Jurkat, Clone E6-1 (cell line): ENCODE data around the gene ALOX5AP.
"Not testable (repeated sequence)": the region's sequence is repeated elsewhere in the genome, so short reads cannot be mapped to it uniquely, and the experiment has no call there.

Source experiments
- DNase-seq: peaks from one replicate; pipeline ENCODE4 v3.0.0-alpha.2; 2011; ENCODE audit warnings: low read depth, low spot score
- H3K4me3 ChIP-seq: 2 replicates; pipeline ENCODE4 v1.5.1; 2011; ENCODE audit warnings: mild to moderate bottlenecking, low read length, control low read depth, moderate library complexity

Gene ALOX5AP

DNA sequence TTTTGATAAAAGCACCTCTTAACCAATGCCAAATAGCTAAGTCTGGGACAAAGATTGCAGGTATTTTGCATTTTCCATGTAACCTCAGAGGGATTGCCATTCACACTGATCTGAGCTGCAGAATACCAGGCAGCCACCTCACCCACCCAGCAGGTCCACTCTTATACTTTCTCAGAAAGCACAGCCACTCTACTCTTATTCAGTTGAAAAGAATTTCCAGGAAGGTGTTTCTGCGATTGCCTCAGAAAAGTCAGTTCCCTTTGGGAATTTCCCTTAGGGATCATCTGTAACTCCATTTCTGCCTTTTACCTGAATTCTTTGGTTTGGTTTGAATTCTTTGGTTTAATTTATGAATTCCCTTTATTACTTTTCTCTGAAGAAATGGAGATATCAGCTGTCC lies 904 bp upstream of the ALOX5AP start:
- H3K4me3 ChIP-seq = no peak overlapping the region

DNA sequence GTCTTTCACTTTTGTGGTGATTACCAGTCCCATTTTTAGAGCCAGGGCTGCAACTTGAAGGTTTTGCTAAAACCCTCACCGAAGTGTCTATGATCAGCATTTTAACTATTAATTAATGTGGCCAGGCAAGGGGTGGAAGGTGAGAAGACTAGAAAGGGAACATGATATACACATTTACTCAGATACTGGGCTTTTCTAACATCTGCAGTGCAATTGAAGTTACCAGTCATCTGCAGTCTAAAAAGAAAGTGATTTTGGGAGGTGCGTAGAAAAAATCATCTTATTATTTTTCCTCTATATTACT lies 481 bp downstream of the ALOX5AP start:
- DNase-seq = no peak
- H3K4me3 ChIP-seq = peak overlapping the region; percentile 54

More for the DNA sequence above, 904 bp upstream of the ALOX5AP start:
- DNase-seq = no peak

DNA sequence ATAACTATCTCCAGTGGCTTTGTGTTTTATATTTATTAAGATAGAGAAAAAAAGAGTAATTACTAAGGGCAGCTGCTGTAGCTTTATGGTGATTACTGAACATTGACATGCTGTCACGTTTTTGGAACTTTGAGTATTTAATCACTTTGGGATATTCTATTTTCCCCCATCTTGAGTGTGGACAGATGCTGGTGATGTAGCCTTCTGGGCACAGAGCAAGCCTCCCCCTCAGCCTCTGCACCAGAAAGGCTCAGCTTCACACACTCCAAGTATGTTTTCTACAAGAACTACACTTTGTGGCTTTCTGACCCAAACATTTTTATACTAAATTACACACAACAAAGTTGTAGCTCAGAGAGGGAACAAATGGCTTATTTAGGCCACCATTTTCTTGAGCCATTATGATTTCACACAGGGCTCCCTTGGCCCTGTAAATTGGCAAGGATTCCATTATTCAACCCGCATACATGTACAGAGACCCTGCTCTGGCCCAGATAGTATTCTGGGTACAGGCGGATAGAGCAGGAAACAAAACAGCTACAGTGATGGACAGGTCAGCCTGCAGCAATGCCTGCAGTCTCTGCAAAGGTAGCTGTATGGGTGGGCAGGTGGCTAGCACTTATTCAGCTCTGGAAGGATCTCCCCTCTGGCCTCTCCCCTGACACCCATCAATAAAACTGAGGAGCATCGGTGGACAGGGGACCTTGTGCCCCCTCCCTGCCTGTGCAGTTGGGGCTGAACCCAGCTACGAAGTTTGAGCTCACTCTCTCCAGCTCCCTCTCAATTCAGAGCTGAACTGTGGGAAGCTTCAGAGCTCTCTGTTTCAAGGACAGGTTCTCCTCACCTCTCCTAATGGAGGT lies 1.3 kb downstream of the ALOX5AP start:
- H3K4me3 ChIP-seq = peak overlapping the region; percentile 5; the same call in 1 of the 2 replicates
- no peak for DNase-seq

DNA sequence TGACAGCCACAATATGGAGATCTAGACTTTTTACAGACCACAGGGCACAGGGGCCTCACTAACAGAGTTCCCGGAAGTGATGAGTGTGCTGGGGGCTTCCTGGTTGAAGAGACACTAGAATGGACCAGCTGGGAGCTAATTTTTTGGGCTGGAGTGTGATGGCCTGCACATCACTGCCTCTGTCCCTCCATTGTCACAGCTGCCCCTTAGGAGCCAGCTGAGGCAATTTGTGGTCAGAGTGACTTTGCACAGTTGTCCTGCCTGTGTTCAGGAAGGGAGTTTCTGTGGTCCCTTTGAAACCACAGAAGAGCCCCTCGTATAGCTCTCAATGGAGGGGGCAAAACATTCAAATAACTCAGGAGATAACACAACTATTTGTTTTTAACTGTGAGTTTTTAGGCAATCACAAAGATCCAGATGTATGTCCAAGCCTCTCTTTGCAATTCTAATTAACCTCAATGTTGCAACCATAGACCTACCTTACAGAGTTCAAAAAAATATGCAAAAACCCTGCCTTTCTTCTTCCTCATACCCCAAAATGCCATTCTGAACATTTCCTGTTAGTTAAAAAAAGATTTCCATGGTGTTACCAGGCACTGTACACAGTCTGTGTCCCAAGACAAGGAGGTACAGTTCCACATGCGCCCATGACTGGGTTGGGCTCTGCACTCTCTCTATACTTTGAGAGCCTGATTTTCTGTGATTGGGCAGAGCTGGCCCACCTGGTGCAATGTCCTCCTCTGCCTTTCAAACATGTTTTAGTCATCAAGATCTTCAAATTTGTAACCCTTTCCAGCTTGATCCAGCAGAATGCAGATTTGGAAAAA lies 2.4 kb downstream of the ALOX5AP start:
- peak overlapping the region; percentile 5; the same call in 1 of the 2 replicates for H3K4me3 ChIP-seq

DNA sequence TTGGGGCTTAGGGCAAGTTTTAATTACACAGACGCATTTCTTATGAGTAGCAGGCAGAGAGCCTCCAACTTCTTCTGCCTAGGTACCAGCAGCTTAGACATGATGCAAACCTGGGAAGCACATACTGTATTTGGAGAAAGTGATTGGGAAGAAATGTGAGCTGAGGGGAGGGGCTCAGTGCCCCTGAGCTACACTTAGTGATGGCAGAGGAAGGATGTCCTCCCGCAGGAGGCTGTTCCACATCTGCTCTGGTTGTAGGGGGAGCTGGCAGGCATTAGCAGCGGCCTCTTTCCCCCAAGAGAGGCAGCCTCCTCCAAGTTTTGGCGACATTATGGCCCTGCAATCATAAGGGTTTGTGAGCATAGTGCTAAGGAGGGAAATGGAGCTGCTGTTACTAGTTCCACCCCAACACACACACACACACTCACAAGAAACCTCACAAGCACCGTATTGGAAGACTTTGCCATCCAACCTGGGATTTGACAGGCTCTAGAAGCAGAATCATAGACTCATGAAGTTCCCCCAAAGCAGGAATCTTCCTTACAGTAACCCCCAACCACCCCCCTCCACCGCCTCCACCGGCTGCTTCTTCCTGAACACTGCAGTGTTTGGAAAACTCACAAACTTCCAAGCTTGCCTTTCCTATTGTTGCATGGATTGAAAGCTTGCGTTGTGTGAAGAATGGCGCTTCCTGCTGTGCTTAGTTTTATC lies 3.3 kb downstream of the ALOX5AP start:
- no peak for DNase-seq

More for the DNA sequence above, 2.4 kb downstream of the ALOX5AP start:
- DNase-seq = no peak

DNA sequence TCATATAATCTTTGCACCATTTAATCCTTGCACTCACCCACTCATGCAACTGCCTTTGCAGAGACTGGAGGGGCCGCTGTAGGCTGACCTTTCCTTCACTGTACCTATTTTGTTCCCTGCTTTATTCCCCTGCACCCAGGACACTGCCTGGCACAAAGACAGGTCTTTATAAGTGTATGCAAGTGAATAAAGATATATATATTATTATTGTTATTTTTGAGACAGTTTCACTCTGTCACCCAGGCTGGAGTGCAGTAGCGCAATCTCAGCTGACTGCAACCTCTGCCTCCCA lies 3.8 kb downstream of the ALOX5AP start:
- DNase-seq = no peak
- no peak overlapping the region for H3K4me3 ChIP-seq

More for the DNA sequence above, 3.3 kb downstream of the ALOX5AP start:
- H3K4me3 ChIP-seq = no peak overlapping the region

DNA sequence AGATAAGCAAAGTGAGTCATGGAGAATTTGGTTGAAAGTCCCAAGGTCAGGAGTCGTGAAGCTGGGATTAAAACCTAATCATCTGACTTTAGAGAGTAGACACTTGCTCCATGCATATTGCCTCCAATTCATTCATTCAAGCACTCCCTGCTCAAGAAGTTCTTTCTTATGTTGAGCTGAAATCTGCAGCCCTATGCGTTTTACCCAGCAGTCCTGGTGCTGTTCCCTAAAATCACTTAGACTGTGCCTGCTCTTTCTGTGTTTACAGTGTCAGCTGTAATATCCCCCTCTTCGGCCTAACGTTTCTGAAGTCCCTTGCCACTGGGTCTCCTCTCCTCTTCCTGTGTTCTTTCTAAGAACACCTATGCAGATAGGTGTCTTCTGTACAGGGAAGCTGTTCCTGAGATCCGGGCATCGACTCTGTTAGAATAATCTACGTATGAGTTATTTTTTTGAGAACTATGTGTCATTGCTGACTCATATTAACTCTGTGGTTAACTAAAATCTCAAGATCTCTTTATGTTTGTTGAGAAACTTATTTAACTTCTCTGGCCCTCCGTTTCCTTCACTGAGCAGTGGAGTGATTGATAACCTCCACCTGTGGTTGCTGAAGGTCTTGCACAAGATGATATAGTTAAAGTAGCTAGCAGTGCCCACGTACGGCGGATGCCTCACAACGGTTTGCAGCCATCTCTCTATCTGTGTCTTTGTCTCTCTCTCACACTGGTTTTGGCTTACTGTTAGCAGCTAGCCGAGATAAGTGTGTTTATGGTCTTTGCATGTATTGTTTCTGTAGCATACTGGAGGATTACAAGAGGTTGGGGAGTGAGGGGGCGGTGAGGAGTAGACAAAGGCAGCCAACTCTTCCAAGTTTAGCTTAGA lies 4.7 kb downstream of the ALOX5AP start:
- DNase-seq = peak; percentile 68
- H3K4me3 ChIP-seq = peak overlapping the region; percentile 11

DNA sequence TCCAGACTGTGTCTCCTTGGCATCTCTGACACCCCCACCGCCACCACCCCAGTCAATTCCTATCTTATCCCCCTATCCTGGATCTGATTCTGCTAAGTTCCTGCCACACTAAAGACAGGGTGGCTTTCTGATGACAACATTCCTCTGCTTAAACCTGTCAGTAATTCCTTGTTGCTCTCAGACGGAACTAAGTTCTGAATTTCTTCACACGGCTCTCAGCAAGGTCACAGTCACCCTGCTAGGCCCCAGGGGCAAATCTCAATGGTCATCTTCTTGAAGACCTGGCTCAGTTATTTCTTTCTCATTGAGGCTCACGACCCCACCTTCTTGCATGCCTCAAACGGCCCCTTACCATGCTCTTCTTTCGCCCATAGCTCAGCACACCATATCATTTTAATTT lies 7.6 kb downstream of the ALOX5AP start:
- no peak overlapping the region for H3K4me3 ChIP-seq
- DNase-seq = no peak

DNA sequence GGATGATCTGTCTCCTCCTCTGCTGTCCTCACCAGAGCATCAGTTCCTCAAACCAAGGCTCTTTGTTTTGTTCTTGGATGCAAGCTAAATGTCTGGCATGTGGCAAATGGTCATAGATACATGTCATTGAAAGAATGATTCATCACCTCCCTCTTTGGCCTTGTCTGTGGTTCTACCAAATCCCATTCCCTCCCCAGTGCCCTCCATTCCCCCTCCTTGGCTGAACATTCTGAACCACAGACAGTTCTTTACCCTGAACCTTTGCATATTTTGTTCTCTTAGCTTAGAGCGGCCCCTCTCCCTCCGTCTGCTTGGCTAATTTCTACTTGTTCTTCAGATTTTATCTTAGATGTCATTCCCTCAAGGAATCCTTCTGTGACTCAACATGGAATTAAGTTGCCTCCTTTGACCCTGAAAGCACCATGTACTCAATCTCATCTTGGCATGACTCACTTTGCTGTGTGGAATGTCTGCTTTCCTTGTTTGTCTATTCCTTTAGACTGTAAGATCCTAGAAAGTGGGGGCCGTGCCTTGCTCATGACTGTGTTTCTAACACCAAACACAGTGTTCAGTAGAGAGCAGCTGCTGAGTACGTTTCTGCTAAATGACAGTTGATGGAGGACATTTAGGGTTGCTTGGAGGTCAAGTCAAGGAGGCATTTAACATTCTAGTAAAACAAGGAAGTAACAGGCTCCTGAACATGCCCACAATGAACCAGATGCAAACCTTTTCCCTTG lies 8.1 kb downstream of the ALOX5AP start:
- no peak for DNase-seq
- H3K4me3 ChIP-seq = no peak overlapping the region

DNA sequence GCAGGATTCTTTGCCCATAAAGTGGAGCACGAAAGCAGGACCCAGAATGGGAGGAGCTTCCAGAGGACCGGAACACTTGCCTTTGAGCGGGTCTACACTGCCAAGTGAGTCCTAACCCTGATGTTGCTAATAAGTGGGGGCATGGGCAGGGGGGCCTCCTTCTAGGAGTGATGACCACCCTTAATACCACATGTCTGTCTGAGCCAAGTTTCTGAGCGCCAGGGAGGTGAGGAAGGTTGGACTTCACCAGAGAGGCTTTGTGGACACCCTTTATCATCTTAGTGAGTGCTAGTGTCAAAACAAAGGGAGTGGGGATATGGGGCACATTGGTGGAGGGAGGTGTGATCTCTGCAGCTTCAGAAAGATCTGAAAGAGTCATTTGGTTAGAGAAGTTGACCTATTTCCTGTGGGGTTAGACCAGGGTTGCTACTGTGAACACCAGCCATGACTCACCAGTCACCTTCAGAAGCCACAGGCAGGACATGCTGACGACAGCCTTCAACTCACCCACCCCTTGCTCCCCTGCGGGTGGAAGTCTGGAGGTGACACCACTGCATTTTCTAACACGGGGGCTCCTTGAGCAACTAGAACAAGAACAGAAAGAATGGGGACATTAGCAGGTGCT lies 8.8 kb downstream of the ALOX5AP start:
- DNase-seq = peak; percentile 78

DNA sequence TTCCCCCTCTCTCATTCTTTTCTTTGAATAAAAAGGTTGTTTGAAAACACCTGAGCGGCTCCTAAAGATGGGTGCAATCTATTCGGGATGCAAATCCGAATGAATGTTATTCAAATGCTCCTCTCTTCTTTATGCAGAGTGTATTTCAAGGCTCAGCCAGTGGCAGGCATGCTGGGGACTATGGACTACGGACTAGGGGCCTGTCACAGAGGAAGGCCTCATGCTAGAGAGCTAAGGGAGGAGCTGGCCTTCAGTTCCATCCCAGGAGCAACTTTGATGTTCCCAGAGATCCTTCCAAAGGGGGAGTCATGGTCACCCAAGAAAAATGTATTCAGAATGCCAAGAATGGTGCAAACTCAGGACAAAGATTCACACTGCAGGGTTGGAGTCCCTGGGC lies 9.3 kb downstream of the ALOX5AP start:
- no peak overlapping the region for H3K4me3 ChIP-seq
- no peak for DNase-seq

More for the DNA sequence above, 8.8 kb downstream of the ALOX5AP start:
- H3K4me3 ChIP-seq = no peak overlapping the region

DNA sequence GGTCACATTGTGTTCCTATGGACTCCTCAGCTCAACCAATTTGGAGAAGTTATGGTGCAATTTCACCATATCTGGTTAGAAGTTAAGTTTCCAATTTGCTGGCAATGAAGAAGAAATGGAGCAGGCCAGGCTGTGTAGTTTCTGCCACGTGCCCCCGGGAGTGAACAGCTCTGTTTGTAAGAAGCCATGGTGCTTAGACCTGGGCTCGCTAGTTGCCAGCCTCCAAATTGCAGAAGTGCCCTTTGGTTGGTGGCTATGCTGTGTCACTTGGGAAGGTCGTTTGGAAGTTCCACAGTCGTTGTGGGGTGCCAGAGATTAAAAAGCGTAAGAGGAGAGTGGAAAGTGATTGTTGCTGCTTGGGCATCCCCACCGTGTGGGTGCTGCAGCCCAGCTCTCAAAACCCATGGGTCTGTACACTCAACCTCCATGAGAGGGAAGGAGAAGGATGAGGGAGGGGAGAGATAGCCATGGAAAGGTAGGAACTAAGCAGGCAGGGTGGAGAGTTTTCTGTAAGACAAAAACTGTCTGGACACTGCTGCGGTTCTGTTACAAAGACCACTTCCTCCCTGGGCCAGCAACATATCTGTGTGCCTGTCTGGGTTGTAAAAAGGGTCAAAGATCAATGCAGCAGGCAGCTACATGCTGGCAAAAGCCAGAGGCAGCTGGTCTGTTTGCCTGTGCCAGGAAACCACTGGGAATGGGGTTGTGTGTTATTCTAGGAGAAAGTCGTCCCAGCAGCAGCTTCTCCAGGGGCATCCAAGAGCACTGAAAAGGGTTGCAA lies 10.8 kb downstream of the ALOX5AP start:
- DNase-seq = no peak

DNA sequence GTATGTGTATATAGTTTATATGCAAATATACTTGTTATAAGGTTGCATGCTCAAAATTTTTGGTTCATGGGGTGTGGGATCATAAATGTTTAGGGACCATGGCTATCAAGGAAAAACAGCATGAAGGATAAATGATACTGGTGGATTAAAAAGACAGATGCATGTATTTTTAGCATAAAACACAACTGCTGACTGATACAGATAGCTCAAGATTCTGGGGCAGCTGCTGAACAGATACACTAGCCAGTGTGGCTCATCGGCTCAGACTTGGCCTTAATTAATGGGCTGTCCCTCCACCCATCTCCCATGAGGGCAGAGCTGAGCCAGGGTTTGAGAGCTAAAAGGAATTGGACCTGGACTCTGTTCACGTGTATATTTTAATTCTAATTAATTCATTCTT lies 11.4 kb downstream of the ALOX5AP start:
- no peak overlapping the region for H3K4me3 ChIP-seq
- DNase-seq = no peak

More for the DNA sequence above, 10.8 kb downstream of the ALOX5AP start:
- no peak overlapping the region for H3K4me3 ChIP-seq

DNA sequence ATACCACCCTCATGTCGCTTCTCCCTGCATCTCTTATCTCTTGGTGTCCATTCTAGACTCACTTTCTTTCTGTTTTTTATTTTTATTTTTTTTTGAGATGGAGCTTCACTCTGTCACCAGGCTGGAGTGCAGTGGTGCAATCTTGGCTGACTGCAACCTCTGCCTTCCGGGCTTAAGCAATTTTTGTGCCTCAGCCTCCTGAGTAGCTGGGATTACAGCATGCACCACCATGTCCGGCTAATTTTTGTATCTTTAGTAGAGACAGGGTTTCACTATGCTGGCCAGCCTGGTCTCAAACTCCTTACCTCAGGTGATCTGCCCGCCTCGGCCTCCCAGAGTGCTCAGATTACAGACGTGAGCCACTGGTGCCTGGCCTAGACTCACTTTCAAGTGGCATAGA lies 12.5 kb downstream of the ALOX5AP start:
- DNase-seq, H3K4me3 ChIP-seq: not testable (repeated sequence)

DNA sequence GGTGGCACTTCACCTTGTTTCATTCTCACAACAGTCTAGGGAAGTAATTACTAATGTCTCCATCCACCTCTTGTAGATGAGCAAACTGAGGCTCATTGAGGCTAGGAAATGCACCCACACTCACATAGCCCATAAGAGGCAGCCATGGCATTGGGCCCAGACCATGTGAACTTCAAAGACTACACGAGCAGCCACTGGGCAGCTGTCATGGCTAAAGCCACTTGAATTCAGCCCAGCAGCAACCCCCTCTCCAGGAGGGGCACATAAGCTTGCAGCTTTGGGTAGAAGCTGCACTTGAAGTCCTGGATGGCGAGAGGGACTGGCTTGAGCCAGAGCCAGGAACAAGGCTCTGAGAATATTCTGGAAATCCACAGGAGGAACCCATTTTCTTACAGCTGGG lies 13.4 kb downstream of the ALOX5AP start:
- H3K4me3 ChIP-seq = no peak overlapping the region
- DNase-seq = no peak

DNA sequence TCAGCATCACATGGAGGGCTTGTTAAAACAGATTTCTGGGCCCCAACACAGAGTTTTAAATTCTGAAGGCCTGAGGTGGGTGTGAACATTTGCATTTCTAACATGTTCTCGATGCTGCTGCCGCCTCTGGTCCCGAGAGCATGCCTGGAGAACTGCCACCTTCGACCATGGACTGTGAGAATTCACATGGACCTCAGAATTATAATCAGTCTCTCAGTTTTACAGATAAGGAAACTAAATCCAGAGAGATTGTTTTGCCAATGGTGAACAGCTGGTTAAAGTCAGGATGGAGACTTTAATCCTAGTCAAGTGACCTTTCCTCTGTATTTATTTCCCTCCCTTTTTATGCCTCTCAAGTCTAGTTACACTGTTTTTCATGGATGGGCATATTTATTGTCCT lies 14.7 kb downstream of the ALOX5AP start:
- no peak overlapping the region for H3K4me3 ChIP-seq
- no peak for DNase-seq
